Colonic mucosa (tissue), 4 donors: ENCODE measurements around the gene WDR31. TPM values are rescaled to one million over a fixed set of nuclear protein-coding genes. Genes with fewer than 3 reads are reported as not detected.

Experiments used
- DNase-seq: peaks from one replicate; pipeline ENCODE4 v3.0.0-alpha.2; 2020
- H3K27ac ChIP-seq: fragments of 200-600 bp; one replicate; pipeline ENCODE4 v1.8.0; 2021
- H3K27me3 ChIP-seq: fragments of 200-600 bp; one replicate; pipeline ENCODE4 v1.8.0; 2021
- H3K36me3 ChIP-seq: fragments of 200-600 bp; one replicate; pipeline ENCODE4 v1.8.0; 2021
- H3K4me1 ChIP-seq: fragments of 200-600 bp; one replicate; pipeline ENCODE4 v1.8.0; 2021; ENCODE audit warnings: mild to moderate bottlenecking
- H3K4me3 ChIP-seq: fragments of 200-600 bp; one replicate; pipeline ENCODE4 v1.8.0; 2021
- H3K9ac ChIP-seq, 2 donors: one replicate each; pipeline ENCODE4 v1.7.0; 2013; ENCODE audit warnings: control low read depth in 2 of 2, low read depth in 2 of 2, low read length in 2 of 2
- H3K9me3 ChIP-seq: fragments of 200-600 bp; one replicate; pipeline ENCODE4 v1.8.0; 2021
- intact Hi-C: fragments of 100-400 bp; cut with DNase I; formaldehyde crosslinking; loops from one replicate; pipeline ENCODE4 v1.14.1; 2022
- total RNA-seq, 2 donors: library from RNA; stranded (reverse); fragmentation: NEBNext Ultra II Directional in 1 of 2; extraction: Animal tissue kit (Norgen Biotek cat#: 25700) in 1 of 2; gene quantifications; one replicate each; pipeline ENCODE4 v1.2.1, GENCODE V29; 2021
- TF ChIP-seq, protein P1 (sequence below): fragments of 200-600 bp; IDR thresholded peaks from one replicate; pipeline ENCODE4 v1.8.0; 2022; ENCODE audit warnings: antibody characterized with exemption, mild to moderate bottlenecking
- donor health status: healthy.
- donor health status: DM: no; HTN: no; CAD: no.
- donor health status: DM: no; HTN: no; CAD: no.

The WDR31 gene
- total RNA-seq, 2 donors from 2014 or later: 3.0 to 3.5 TPM

DNA sequence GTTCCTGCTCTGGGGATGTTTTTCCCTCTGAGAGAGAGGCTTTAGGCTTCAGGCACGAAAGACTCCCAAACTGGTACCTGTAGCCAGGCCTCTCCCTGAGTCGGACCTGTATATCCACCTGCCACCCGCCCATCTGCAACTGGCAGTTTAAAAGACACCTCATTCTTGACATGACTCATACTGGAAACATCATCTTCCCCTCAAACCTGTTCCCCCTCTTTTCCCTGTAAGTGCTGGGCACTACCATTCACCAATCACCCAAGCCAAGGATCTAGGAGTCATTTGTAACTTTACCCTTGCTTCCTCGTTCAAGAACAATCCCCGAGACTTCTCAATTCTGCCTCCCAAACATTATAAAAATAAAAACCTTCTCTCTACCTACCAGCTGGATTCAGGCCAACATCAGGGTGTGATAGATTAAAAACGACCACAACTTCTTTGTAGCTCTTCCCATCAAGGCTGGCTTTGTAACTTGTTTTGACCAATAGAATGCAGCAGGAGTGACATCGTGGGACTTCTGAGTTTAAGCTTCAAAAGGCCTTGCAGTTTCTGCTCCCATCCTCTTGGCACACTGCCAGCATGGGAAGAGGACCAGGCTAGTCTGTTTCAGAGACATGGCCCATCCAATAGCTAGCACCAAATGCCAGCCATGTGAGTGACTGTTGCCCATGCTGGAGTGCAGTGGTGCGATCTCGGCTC, 1.8 kb upstream of the WDR31 start:
- Histone ChIP-seq H3K27ac (no peak overlapping the region), H3K4me1 (peaks cover 19% of the 10 kb centered on the region), H3K27me3 (no peaks in the 10 kb centered on the region), H3K9ac (no peak overlapping the region), H3K4me3 (no peak overlapping the region), H3K36me3 (no peaks in the 10 kb centered on the region), H3K9me3 (no peaks in the 10 kb centered on the region)
- DNase-seq: no peak
- intact Hi-C loops: loop anchor here (5.0 kb wide), 1 partner anchor 40 kb away; no protein-coding TSS in a partner anchor
- TF ChIP-seq, protein P1, sequence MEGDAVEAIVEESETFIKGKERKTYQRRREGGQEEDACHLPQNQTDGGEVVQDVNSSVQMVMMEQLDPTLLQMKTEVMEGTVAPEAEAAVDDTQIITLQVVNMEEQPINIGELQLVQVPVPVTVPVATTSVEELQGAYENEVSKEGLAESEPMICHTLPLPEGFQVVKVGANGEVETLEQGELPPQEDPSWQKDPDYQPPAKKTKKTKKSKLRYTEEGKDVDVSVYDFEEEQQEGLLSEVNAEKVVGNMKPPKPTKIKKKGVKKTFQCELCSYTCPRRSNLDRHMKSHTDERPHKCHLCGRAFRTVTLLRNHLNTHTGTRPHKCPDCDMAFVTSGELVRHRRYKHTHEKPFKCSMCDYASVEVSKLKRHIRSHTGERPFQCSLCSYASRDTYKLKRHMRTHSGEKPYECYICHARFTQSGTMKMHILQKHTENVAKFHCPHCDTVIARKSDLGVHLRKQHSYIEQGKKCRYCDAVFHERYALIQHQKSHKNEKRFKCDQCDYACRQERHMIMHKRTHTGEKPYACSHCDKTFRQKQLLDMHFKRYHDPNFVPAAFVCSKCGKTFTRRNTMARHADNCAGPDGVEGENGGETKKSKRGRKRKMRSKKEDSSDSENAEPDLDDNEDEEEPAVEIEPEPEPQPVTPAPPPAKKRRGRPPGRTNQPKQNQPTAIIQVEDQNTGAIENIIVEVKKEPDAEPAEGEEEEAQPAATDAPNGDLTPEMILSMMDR: no peak

DNA sequence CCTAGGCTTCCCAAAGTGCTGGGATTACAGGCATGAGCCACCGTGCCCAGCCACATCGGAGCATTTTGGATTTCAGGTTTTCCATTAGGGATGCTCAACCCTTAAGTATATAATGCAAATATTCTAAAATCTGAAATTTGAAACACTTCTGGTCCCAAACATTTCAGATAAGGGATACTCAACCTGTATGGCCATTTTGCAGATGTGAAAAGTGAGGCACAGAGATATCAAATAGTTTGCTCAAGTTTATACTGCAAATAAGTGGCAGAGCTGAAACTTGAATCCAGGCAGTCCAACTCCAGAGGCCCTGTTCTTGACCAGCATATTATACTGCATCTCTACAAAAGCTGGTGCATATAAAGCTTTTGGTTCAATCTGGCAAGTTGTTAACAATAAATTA, 2.4 kb downstream of the WDR31 start:
- H3K27ac ChIP-seq: no peak overlapping the region
- H3K4me1 ChIP-seq: no peaks in the 10 kb centered on the region
- H3K36me3 ChIP-seq: no peaks in the 10 kb centered on the region
- no peaks in the 10 kb centered on the region for H3K27me3 ChIP-seq
- no peak for DNase-seq
- H3K9ac ChIP-seq: no peak overlapping the region
- H3K9me3 ChIP-seq: no peaks in the 10 kb centered on the region
- intact Hi-C loops: no loop called here
- no peak overlapping the region for H3K4me3 ChIP-seq
- TF ChIP-seq, protein P1: no peak

DNA sequence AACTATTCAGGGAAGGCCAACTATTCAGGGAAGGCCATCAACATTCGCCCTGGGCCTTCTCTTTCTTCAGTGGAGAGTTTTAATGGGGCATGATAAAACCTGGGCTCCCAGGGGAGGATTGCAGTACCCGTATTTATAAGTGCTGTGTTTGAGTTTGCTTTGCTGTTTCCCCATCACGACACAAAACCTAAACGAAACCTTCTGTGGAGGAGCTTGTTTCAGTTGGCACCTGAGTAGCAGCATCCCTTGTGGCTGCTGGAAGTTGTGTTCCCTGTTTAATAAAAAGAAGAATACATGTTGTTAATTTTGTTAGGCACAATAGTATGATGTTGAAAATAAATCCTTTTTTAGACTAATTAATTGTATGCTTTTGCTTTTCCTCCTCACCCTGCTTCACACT, 8.3 kb downstream of the WDR31 start:
- TF ChIP-seq, protein P1: no peak
- no peaks in the 10 kb centered on the region for H3K36me3 ChIP-seq

DNA sequence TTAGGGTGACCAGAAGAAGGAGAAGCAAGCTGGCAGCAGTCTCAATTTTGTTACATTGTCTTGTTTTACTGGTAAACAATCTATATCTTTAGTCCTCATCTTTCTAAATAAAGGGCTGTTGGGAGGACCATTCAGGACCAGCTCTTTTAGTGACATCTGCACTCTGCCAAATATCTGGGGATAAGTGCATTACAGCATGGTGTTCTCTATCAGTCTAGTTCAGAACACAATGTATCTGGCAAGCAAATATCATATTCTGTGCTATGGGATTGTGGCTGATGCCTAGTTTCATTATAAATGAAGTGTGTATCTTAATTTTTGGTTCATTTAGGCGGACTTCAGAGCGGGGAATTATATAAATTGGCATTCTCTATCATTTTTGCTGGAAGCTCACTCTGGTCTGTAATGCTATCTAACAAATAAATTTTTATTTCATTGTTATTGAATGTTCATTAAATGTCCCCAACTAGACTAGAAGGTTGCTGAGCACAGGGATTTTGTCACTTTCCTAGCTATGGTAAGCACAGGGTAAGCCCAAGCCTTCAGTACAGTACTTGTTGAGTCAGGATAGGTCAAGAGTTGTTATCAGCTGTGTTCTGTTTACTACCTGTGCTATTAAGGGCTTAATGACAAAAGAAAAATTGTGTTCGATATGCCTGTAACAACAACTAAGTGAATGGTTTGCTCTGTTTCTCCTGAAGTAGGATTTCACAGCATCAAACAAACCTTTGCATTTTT, 11.9 kb downstream of the WDR31 start:
- TF ChIP-seq, protein P1: no peak
- H3K4me1 ChIP-seq: no peaks in the 10 kb centered on the region
- H3K9ac ChIP-seq: no peak overlapping the region
- no peaks in the 10 kb centered on the region for H3K36me3 ChIP-seq
- H3K9me3 ChIP-seq: no peaks in the 10 kb centered on the region
- H3K27ac ChIP-seq: no peak overlapping the region
- no peak for DNase-seq
- intact Hi-C loops: no loop called here
- no peak overlapping the region for H3K4me3 ChIP-seq
- H3K27me3 ChIP-seq: no peaks in the 10 kb centered on the region

More for the DNA sequence above, 8.3 kb downstream of the WDR31 start:
- no peak overlapping the region for H3K9ac ChIP-seq
- no peak overlapping the region for H3K4me3 ChIP-seq
- H3K27ac ChIP-seq: no peak overlapping the region
- no peaks in the 10 kb centered on the region for H3K9me3 ChIP-seq
- H3K27me3 ChIP-seq: no peaks in the 10 kb centered on the region
- intact Hi-C loops: no loop called here
- no peaks in the 10 kb centered on the region for H3K4me1 ChIP-seq
- DNase-seq: no peak

DNA sequence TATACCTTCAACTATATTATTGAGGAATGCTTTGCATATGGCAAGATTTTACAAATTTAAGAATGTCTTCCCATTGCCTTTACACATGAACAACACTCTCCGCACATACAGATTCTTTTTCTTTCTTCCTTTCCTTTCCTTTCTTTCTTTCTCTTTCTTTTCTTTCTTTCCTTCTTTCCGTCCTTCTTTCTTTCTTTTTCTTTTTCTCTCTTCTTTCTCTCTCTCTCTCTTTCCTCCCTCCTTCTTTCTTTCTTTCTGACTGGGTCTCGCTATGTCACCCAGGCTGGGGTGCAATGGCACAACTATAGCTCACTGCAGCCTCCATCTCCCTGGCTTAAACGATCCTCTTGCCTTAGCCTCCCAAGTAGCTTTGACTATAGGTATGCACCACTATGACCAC, 13.8 kb downstream of the WDR31 start:
- Histone ChIP-seq H3K36me3 (no peaks in the 10 kb centered on the region), H3K27me3 (no peaks in the 10 kb centered on the region), H3K9ac (no peak overlapping the region), H3K4me1 (no peaks in the 10 kb centered on the region), H3K4me3 (no peak overlapping the region), H3K9me3 (no peaks in the 10 kb centered on the region), H3K27ac (no peak overlapping the region)
- TF ChIP-seq, protein P1: no peak
- intact Hi-C loops: no loop called here
- no peak for DNase-seq
